HepG2 (cell line): ENCODE results near the gene PLB1. TPM values are rescaled to one million over a fixed set of nuclear protein-coding genes. Genes with fewer than 3 reads are reported as not detected.

ENCODE experiments used
- ATAC-seq: fragments of 200-7000 bp; cut with Tn5 transposase; 3 replicates; pipeline ENCODE4 v1.9.1; 2020; ENCODE audit warnings: mild to moderate bottlenecking, moderate library complexity
- BruUV-seq: library from RNA; stranded (reverse); fragments of 400-500 nt; replicated peaks from 2 replicates; lab custom pipeline; 2021; lab: Mats Ljungman, UMichigan
- CTCF ChIA-PET: fragments of 300-600 bp; formaldehyde crosslinking; extraction: SDS; loops from one replicate; lab custom pipeline; 2021; ENCODE audit warnings: low total read pairs, inconsistent platforms, low intra/inter-chr PET ratio; lab: Yijun Ruan, JAX
- POLR2A ChIA-PET: fragments of 350-600 bp; sonication (Branson Sonifier 250); formaldehyde crosslinking; loops from one replicate; lab custom pipeline; 2020; ENCODE audit warnings: antibody characterized with exemption, inconsistent platforms; lab: Yijun Ruan, JAX
- DNase-seq: peaks from one replicate; pipeline ENCODE4 v3.0.0-alpha.2; 2015; ENCODE audit warnings: low spot score
- FAIRE-seq: peaks from 3 replicates; lab custom pipeline; 2011; peaks lifted over from hg19 to GRCh38; lab: Jason Lieb, UNC
- H2AFZ ChIP-seq: one replicate; pipeline ENCODE4 v1.6.1; 2011; ENCODE audit warnings: low read length, inconsistent platforms
- H3K27ac ChIP-seq: fragments of 300-600 bp; 3 replicates; pipeline ENCODE4 v1.8.0; 2011; ENCODE audit warnings: mixed run types, mild to moderate bottlenecking, mixed read lengths, low read length, inconsistent platforms; ENCODE audit not compliant: insufficient read depth; ENCODE audit errors: extremely low read length
- H3K27me3 ChIP-seq, 2 experiments: fragments of 200-600 bp in 1 of 2; 2 replicates in 1 of 2; 3 replicates in 1 of 2; pipeline versions ENCODE4 v1.6.0 to v1.8.0; 2011; ENCODE audit warnings: low read length in 2 of 2, mild to moderate bottlenecking in 2 of 2, moderate library complexity in 2 of 2, inconsistent platforms in 1 of 2; ENCODE audit not compliant: insufficient read depth in 2 of 2, control insufficient read depth in 1 of 2
- H3K36me3 ChIP-seq, 2 experiments: fragments of 200-600 bp in 1 of 2; replicated peaks in 1 of 2; 2 replicates in 1 of 2; 3 replicates in 1 of 2; pipeline versions ENCODE4 v1.5.1 to v1.8.0; 2011; ENCODE audit warnings: low read length in 2 of 2, inconsistent platforms in 1 of 2; ENCODE audit not compliant: insufficient read depth in 2 of 2, control insufficient read depth in 1 of 2
- H3K4me1 ChIP-seq: 2 replicates; pipeline ENCODE4 v1.5.1; 2012; ENCODE audit warnings: low read length, inconsistent platforms; ENCODE audit not compliant: insufficient read depth
- H3K4me2 ChIP-seq: 2 replicates; pipeline ENCODE4 v1.6.0; 2011; ENCODE audit warnings: low read depth, low read length, inconsistent platforms
- H3K4me3 ChIP-seq, 3 experiments: fragments of 200-600 bp in 1 of 3; sonication (generic), shearing (Covaris generic) in 1 of 3; replicated peaks in 1 of 3; 2 replicates each; pipeline ENCODE4 v1.5.1; 2011 to 2016; ENCODE audit warnings: low read length in 3 of 3, inconsistent platforms in 2 of 3, low read depth in 2 of 3, mild to moderate bottlenecking in 2 of 3, control low read depth in 1 of 3, mixed read lengths in 1 of 3; ENCODE audit not compliant: insufficient read depth in 1 of 3
- H3K79me2 ChIP-seq: one replicate; pipeline ENCODE4 v1.6.1; 2011; ENCODE audit warnings: low read length, inconsistent platforms; ENCODE audit not compliant: insufficient read depth
- H3K9ac ChIP-seq: 2 replicates; pipeline ENCODE4 v1.6.0; 2011; ENCODE audit warnings: mild to moderate bottlenecking, low read depth, low read length, inconsistent platforms; ENCODE audit not compliant: insufficient read depth
- H3K9me3 ChIP-seq: 2 replicates; pipeline ENCODE4 v1.5.1; 2012; ENCODE audit warnings: mild to moderate bottlenecking, low read length
- H4K20me1 ChIP-seq: 2 replicates; pipeline ENCODE4 v1.6.0; 2011; ENCODE audit warnings: inconsistent platforms, mild to moderate bottlenecking, low read length, moderate library complexity; ENCODE audit not compliant: insufficient read depth
- ATF3 ChIP-seq: sonication (generic); formaldehyde crosslinking; IDR thresholded peaks from 2 replicates; pipeline ENCODE4 v1.4.0; 2020; ENCODE audit warnings: missing genetic modification reagents
- DPF2 ChIP-seq: sonication (generic); formaldehyde crosslinking; IDR thresholded peaks from 2 replicates; pipeline ENCODE4 v1.4.0; 2020; ENCODE audit warnings: mild to moderate bottlenecking, low read depth, missing genetic modification reagents, borderline replicate concordance
- PPARG ChIP-seq: conservative IDR thresholded peaks from 2 replicates; pipeline ENCODE4 v1.6.1; 2016; ENCODE audit warnings: missing biosample characterization, missing genetic modification reagents
- RBFOX2 ChIP-seq: fragments of 200-400 bp; formaldehyde crosslinking; IDR thresholded peaks from 2 replicates; pipeline ENCODE4 v1.6.1; 2017; ENCODE audit warnings: low read depth, mild to moderate bottlenecking, low read length
- TFAP4 ChIP-seq: sonication (generic); IDR thresholded peaks from 2 replicates; pipeline ENCODE4 v1.6.1; 2016; ENCODE audit warnings: low read depth, borderline replicate concordance
- ZBTB2 ChIP-seq: sonication (generic); formaldehyde crosslinking; IDR thresholded peaks from 2 replicates; pipeline ENCODE4 v1.8.0; 2022; ENCODE audit warnings: low read depth, missing genetic modification reagents
- ZNF20 ChIP-seq: sonication (generic); formaldehyde crosslinking; IDR thresholded peaks from 2 replicates; pipeline ENCODE4 v1.4.0; 2020; ENCODE audit warnings: mild to moderate bottlenecking, moderate library complexity, missing genetic modification reagents
- WGBS: methylation state at CpG from one replicate; pipeline ENCODE4 v1.1.6; 2017; ENCODE audit warnings: low lambda C conversion rate; 5-methylcytosine and 5-hydroxymethylcytosine counted together
- in situ Hi-C: cut with HindIII; loops from 2 replicates; pipeline ENCODE4 v1.10.0; 2017; ENCODE audit warnings: low pct_unique_long_range_greater_than_20kb; ENCODE audit not compliant: extremely low pct_ligation_motif_present
- intact Hi-C: fragments of 100-400 bp; cut with micrococcal nuclease; formaldehyde crosslinking; loops from one replicate; pipeline ENCODE4 v1.10.0; 2022; ENCODE audit not compliant: unreplicated experiment
- polyA plus RNA-seq, 8 experiments: library from polyadenylated mRNA; depleted of rRNA in 3 of 8; stranded (reverse) in 7 of 8; unstranded in 1 of 8; fragments of >200 nt; fragmentation: Illumina TruSeq in 4 of 8; extraction: Trizol in 4 of 8; gene quantifications; 2 replicates each; pipeline versions ENCODE4 v1.2.1 to v1.2.3, GENCODE V29; 2011 to 2016; ENCODE audit warnings: low read depth in 4 of 8, missing spikeins in 1 of 8, mixed read lengths in 1 of 8; ENCODE audit not compliant: insufficient read depth in 1 of 8
- total RNA-seq, 5 experiments: library from RNA; depleted of rRNA; stranded (reverse); fragments of >200 nt; fragmentation: Illumina TruSeq; extraction: Trizol; gene quantifications; 2 replicates each; pipeline ENCODE4 v1.2.3, GENCODE V29; 2016; ENCODE audit warnings: low read depth in 1 of 5
- TF ChIP-seq, protein P1 (sequence below): sonication (generic); formaldehyde crosslinking; IDR thresholded peaks from 2 replicates; pipeline ENCODE4 v1.4.0; 2020; ENCODE audit warnings: low read depth, missing genetic modification reagents
- TF ChIP-seq, protein P2 (sequence below): sonication (generic); formaldehyde crosslinking; IDR thresholded peaks from 2 replicates; pipeline ENCODE4 v1.5.0; 2020; ENCODE audit warnings: mild to moderate bottlenecking, missing genetic modification reagents, borderline replicate concordance

The PLB1 gene
- total and polyA plus RNA-seq, 2 of the 13 experiments (the other 11 are each of a cell fraction or from before 2014, with no cell fraction given): 0.20 to 1.8 TPM

GRCh38 chr2:28628987-28629386, 133.1 kb downstream of the PLB1 start:
- Histone ChIP-seq H3K9me3 (no peaks in the 10 kb centered on the region), H3K4me2 (no peak overlapping the region), H2AFZ (no peak overlapping the region), H3K4me3 (no peak overlapping the region), H3K9ac (no peak overlapping the region), H3K27ac (no peak overlapping the region), H3K36me3 (no peaks in the 10 kb centered on the region), H3K79me2 (no peaks in the 10 kb centered on the region), H3K27me3 (peaks cover 0 to 32% of the 10 kb centered on the region in 2 experiments; a peak in 3 of 5 replicates), H4K20me1 (no peaks in the 10 kb centered on the region), H3K4me1 (peaks cover 31% of the 10 kb centered on the region)
- ChIA-PET CTCF (no interaction called here), POLR2A (no interaction called here)
- BruUV-seq: no TSS peak
- in situ Hi-C loops: no loop called here
- no peak for ATAC-seq
- intact Hi-C loops: no loop called here
- no peak for FAIRE-seq
- no peak for DNase-seq
- 50% methylated on average over 5 of the region's 5 CpGs for WGBS
- TF ChIP-seq RBFOX2: no peak
- TF ChIP-seq TFAP4: no peak
- no peak for TF ChIP-seq ZBTB2 (CRISPR knock-in tag)
- TF ChIP-seq, protein P1, sequence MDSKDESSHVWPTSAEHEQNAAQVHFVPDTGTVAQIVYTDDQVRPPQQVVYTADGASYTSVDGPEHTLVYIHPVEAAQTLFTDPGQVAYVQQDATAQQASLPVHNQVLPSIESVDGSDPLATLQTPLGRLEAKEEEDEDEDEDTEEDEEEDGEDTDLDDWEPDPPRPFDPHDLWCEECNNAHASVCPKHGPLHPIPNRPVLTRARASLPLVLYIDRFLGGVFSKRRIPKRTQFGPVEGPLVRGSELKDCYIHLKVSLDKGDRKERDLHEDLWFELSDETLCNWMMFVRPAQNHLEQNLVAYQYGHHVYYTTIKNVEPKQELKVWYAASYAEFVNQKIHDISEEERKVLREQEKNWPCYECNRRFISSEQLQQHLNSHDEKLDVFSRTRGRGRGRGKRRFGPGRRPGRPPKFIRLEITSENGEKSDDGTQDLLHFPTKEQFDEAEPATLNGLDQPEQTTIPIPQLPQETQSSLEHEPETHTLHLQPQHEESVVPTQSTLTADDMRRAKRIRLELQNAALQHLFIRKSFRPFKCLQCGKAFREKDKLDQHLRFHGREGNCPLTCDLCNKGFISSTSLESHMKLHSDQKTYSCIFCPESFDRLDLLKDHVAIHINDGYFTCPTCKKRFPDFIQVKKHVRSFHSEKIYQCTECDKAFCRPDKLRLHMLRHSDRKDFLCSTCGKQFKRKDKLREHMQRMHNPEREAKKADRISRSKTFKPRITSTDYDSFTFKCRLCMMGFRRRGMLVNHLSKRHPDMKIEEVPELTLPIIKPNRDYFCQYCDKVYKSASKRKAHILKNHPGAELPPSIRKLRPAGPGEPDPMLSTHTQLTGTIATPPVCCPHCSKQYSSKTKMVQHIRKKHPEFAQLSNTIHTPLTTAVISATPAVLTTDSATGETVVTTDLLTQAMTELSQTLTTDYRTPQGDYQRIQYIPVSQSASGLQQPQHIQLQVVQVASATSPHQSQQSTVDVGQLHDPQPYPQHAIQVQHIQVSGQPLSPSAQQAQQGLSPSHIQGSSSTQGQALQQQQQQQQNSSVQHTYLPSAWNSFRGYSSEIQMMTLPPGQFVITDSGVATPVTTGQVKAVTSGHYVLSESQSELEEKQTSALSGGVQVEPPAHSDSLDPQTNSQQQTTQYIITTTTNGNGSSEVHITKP (CRISPR knock-in tag): no peak
- no peak for TF ChIP-seq ATF3 (CRISPR knock-in tag)
- TF ChIP-seq, protein P2, sequence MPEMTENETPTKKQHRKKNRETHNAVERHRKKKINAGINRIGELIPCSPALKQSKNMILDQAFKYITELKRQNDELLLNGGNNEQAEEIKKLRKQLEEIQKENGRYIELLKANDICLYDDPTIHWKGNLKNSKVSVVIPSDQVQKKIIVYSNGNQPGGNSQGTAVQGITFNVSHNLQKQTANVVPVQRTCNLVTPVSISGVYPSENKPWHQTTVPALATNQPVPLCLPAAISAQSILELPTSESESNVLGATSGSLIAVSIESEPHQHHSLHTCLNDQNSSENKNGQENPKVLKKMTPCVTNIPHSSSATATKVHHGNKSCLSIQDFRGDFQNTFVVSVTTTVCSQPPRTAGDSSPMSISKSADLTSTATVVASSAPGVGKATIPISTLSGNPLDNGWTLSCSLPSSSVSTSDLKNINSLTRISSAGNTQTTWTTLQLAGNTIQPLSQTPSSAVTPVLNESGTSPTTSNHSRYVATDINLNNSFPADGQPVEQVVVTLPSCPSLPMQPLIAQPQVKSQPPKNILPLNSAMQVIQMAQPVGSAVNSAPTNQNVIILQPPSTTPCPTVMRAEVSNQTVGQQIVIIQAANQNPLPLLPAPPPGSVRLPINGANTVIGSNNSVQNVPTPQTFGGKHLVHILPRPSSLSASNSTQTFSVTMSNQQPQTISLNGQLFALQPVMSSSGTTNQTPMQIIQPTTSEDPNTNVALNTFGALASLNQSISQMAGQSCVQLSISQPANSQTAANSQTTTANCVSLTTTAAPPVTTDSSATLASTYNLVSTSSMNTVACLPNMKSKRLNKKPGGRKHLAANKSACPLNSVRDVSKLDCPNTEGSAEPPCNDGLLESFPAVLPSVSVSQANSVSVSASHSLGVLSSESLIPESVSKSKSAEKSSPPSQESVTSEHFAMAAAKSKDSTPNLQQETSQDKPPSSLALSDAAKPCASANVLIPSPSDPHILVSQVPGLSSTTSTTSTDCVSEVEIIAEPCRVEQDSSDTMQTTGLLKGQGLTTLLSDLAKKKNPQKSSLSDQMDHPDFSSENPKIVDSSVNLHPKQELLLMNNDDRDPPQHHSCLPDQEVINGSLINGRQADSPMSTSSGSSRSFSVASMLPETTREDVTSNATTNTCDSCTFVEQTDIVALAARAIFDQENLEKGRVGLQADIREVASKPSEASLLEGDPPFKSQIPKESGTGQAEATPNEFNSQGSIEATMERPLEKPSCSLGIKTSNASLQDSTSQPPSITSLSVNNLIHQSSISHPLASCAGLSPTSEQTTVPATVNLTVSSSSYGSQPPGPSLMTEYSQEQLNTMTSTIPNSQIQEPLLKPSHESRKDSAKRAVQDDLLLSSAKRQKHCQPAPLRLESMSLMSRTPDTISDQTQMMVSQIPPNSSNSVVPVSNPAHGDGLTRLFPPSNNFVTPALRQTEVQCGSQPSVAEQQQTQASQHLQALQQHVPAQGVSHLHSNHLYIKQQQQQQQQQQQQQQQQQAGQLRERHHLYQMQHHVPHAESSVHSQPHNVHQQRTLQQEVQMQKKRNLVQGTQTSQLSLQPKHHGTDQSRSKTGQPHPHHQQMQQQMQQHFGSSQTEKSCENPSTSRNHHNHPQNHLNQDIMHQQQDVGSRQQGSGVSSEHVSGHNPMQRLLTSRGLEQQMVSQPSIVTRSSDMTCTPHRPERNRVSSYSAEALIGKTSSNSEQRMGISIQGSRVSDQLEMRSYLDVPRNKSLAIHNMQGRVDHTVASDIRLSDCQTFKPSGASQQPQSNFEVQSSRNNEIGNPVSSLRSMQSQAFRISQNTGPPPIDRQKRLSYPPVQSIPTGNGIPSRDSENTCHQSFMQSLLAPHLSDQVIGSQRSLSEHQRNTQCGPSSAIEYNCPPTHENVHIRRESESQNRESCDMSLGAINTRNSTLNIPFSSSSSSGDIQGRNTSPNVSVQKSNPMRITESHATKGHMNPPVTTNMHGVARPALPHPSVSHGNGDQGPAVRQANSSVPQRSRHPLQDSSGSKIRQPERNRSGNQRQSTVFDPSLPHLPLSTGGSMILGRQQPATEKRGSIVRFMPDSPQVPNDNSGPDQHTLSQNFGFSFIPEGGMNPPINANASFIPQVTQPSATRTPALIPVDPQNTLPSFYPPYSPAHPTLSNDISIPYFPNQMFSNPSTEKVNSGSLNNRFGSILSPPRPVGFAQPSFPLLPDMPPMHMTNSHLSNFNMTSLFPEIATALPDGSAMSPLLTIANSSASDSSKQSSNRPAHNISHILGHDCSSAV: no peak
- TF ChIP-seq PPARG (CRISPR knock-in tag): no peak
- no peak for TF ChIP-seq DPF2 (CRISPR knock-in tag)
- TF ChIP-seq ZNF20 (CRISPR knock-in tag): no peak
